Ectodermal cell (in vitro differentiated cells): Measurements from ENCODE around the gene SLC24A3.

Experiments
- H3K27ac ChIP-seq: 2 replicates; pipeline ENCODE4 v1.7.0; 2013; ENCODE audit warnings: mild to moderate bottlenecking, low read depth, low read length; ENCODE audit not compliant: insufficient read depth, poor library complexity, severe bottlenecking
- H3K27me3 ChIP-seq: 2 replicates; pipeline ENCODE4 v1.7.0; 2013; ENCODE audit warnings: mild to moderate bottlenecking, low read length; ENCODE audit not compliant: insufficient read depth, control insufficient read depth, poor library complexity, severe bottlenecking
- H3K36me3 ChIP-seq: one replicate; pipeline ENCODE4 v1.7.0; 2013; ENCODE audit warnings: low read length; ENCODE audit not compliant: control insufficient read depth, insufficient read depth
- H3K4me1 ChIP-seq: one replicate; pipeline ENCODE4 v1.7.0; 2013; ENCODE audit warnings: low read length; ENCODE audit not compliant: control insufficient read depth, insufficient read depth
- H3K4me3 ChIP-seq: 2 replicates; pipeline ENCODE4 v1.7.0; 2013; ENCODE audit warnings: low read depth, low read length, control low read depth; ENCODE audit not compliant: insufficient read depth
- H3K9me3 ChIP-seq: 2 replicates; pipeline ENCODE4 v1.7.0; 2013; ENCODE audit warnings: mild to moderate bottlenecking, low read length, moderate library complexity; ENCODE audit not compliant: control insufficient read depth
- WGBS, 2 experiments: methylation state at CpG; one replicate each; pipeline ENCODE4 v1.1.7; 2013; ENCODE audit warnings: missing lambda C conversion rate in 2 of 2; 5-methylcytosine and 5-hydroxymethylcytosine counted together

The SLC24A3 gene

DNA sequence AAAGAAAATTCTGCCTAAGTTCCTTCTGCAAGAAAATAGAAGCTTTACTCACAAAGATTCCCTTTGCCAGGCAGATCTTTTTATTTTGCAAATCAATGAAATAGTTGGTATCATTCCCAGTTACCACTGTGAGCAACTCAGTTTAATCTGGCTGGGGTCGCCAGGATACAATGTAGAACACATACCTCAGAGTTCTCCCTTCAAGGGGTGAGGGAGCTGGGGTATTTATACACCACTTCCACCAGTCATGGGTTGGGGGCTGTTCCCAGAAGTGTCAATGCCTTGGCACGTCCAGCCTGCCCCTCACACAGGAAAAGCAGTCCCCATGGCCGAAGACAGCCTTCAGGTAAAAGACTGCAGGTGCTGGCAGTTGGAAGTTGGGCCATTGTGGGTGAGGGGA lies 86.2 kb downstream of the SLC24A3 start:
- no peaks in the 10 kb centered on the region for H3K9me3 ChIP-seq
- no peaks in the 10 kb centered on the region for H3K36me3 ChIP-seq
- H3K27me3 ChIP-seq = no peaks in the 10 kb centered on the region
- 82 to 89% methylated on average over 2 to 3 of the region's 3 CpGs for WGBS, 2 experiments
- no peaks in the 10 kb centered on the region for H3K4me1 ChIP-seq
- H3K4me3 ChIP-seq = no peak overlapping the region
- no peak overlapping the region for H3K27ac ChIP-seq

DNA sequence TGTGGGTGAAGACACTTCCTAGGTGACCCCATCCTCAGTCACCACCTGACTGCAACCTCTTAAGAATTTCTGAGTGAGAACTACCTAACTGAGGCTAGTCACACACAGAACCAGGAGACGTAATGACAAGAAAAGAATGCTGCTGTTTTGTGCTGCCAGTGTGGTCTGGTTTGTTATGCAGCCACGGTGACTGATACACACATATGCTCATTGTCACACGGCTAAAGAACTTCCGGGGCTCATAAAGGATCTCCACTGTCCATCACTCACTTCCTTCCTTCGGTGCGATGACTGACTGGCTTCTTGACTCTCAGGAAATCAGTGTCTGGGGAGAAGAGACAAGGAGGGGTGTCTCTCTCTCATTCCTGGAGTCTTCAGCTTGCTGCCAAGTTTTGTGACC lies 88.0 kb downstream of the SLC24A3 start:
- Histone ChIP-seq H3K4me1 (no peaks in the 10 kb centered on the region), H3K27ac (no peak overlapping the region), H3K27me3 (no peaks in the 10 kb centered on the region), H3K36me3 (no peaks in the 10 kb centered on the region), H3K4me3 (no peak overlapping the region), H3K9me3 (no peaks in the 10 kb centered on the region)
- 95 to 98% methylated on average over 6 of the region's 6 CpGs for WGBS, 2 experiments

DNA sequence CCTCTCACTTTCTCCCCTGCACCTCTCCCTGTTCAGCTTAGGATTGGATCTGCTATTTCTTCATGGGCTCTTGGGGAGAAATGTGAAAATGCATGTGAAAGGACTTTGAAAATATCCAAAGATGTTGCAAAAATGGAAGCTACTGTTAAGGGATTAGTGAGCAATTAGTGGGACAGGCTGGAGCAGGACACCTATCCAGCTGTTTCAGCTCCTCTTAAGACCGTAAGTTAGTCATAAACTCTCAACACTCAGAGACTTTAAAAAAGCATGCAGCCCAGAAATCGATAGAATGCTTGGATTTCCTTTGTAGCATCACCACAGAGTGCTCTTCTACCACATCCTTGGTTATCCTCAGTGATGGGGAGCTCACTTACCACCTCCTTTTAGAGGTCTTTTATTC lies 88.7 kb downstream of the SLC24A3 start:
- WGBS, 2 experiments = 94 to 98% methylated on average over 2 of the region's 2 CpGs
- Histone ChIP-seq H3K9me3 (no peaks in the 10 kb centered on the region), H3K27ac (no peak overlapping the region)

DNA sequence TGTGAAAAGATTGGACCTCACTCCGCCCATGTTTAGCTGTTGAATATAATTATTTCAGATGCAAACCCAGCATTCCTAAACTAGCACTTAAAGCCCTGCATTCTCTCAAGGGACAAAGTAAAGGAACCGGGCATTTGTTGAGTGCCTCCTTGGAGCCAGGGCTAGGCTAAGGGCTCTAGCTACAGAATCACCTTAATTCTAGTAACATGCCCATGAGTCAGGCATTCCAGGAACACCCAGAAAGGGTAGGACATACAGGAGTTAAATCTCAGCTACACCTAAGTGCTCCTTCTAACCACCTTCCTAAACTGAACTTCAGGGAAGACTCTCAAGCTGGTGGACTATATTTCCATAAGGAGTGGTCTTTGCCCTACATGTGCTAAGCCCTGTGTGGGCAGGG lies 89.4 kb downstream of the SLC24A3 start:
- no peaks in the 10 kb centered on the region for H3K9me3 ChIP-seq
- H3K4me1 ChIP-seq = no peaks in the 10 kb centered on the region
- H3K27ac ChIP-seq = no peak overlapping the region
- no peaks in the 10 kb centered on the region for H3K36me3 ChIP-seq
- no peak overlapping the region for H3K4me3 ChIP-seq
- H3K27me3 ChIP-seq = no peaks in the 10 kb centered on the region
- WGBS, 2 experiments = 90 to 97% methylated on average over 2 of the region's 2 CpGs

More for the DNA sequence above, 88.7 kb downstream of the SLC24A3 start:
- Histone ChIP-seq H3K27me3 (no peaks in the 10 kb centered on the region), H3K36me3 (no peaks in the 10 kb centered on the region), H3K4me1 (no peaks in the 10 kb centered on the region), H3K4me3 (no peak overlapping the region)

DNA sequence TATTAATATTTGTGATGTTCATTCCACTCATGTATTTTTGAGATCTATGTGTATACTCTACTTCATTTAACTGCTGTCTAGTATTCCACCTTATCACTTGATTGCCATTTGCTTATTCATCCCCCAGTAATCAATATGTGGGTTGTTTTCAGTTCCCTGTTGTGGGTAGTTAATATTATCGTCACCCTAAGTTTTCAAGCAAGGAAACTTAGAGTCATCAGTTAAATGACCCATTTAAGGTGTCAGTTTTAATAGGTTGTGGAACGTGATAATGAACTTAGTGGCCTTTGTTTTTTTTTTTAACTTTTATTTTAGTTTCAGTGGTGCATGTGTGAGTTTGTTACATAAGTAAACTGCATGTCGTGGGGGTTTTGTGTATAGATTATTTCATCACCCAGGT lies 90.3 kb downstream of the SLC24A3 start:
- Histone ChIP-seq H3K27ac (no peak overlapping the region), H3K36me3 (no peaks in the 10 kb centered on the region), H3K4me3 (no peak overlapping the region), H3K27me3 (no peaks in the 10 kb centered on the region), H3K9me3 (no peaks in the 10 kb centered on the region), H3K4me1 (no peaks in the 10 kb centered on the region)
- 91 to 100% methylated on average over 2 of the region's 3 CpGs for WGBS, 2 experiments

DNA sequence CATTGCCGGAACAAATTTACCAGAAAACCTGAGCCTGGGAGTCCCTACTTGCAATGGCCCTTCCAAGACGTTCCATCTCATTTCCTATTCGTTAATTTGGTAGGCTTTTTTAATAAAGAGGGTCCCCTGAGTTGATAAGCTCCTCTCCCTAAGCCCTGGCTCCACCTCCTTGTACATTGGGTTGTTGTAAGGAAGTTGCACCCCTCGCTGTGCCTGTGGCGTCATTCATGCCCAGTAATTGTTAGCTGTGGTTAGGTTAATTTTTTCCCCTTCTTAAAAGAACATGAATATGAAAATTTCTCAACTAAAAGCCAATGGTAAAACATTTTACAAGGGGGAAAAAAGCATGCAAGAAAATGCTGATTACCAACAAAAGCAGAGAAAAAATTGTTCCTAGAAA lies 91.9 kb downstream of the SLC24A3 start:
- Histone ChIP-seq H3K27me3 (no peaks in the 10 kb centered on the region), H3K9me3 (no peaks in the 10 kb centered on the region), H3K4me1 (no peaks in the 10 kb centered on the region), H3K27ac (no peak overlapping the region), H3K4me3 (no peak overlapping the region), H3K36me3 (no peaks in the 10 kb centered on the region)
- 88 to 95% methylated on average over 3 of the region's 5 CpGs for WGBS, 2 experiments

DNA sequence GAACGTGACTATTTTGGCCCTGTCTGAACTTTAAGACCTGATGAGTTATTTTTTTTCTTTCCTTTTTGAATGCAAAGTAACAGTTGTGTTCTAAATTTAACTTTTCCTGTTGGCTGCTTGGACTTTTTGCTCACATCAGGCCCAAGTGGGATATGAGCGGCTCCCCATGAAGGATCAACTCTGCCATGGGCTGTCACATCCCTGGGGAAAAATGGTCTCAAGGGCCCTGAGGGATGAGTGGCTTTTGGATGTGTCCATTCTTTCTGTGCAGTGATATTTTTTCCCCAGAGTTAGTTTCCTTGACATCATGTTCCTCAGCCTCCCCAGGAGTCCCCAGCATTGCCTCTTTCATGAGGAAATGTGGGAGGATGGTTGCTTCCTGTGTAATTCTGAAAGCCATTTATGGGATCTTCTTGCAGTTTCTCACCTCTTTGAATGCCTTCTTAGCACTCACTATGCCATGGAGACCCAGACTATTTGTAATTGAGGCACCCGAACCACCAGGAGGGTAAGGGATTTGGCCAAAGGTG lies 92.5 kb downstream of the SLC24A3 start:
- 92 to 95% methylated on average over 3 of the region's 3 CpGs for WGBS, 2 experiments
- no peak overlapping the region for H3K27ac ChIP-seq
- no peaks in the 10 kb centered on the region for H3K36me3 ChIP-seq
- no peaks in the 10 kb centered on the region for H3K27me3 ChIP-seq
- no peaks in the 10 kb centered on the region for H3K9me3 ChIP-seq
- no peak overlapping the region for H3K4me3 ChIP-seq
- H3K4me1 ChIP-seq = no peaks in the 10 kb centered on the region

DNA sequence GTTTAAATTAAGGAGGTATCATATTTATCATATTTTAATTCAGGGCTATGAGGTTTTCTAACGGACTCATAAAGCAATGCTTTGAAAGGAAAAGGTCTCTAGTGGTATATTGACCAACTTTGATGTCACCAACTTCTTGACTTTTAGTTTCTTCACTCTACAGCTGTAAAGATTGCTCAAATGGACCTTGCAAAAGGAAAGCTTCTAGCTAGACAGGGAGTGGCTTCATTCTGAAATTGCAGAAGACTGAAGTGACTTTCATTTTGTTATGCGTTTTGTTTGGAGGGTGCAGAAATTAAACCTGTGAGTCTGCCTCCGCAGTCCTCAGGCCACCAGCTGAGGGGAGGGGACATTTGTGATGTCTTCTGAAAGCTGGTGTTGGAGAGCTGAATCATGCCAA lies 95.7 kb downstream of the SLC24A3 start:
- Histone ChIP-seq H3K27ac (no peak overlapping the region), H3K4me1 (no peaks in the 10 kb centered on the region), H3K36me3 (no peaks in the 10 kb centered on the region), H3K9me3 (no peaks in the 10 kb centered on the region), H3K27me3 (no peaks in the 10 kb centered on the region), H3K4me3 (no peak overlapping the region)
- 92 to 97% methylated on average over 3 of the region's 3 CpGs for whole genome bisulfite sequencing, 2 experiments

DNA sequence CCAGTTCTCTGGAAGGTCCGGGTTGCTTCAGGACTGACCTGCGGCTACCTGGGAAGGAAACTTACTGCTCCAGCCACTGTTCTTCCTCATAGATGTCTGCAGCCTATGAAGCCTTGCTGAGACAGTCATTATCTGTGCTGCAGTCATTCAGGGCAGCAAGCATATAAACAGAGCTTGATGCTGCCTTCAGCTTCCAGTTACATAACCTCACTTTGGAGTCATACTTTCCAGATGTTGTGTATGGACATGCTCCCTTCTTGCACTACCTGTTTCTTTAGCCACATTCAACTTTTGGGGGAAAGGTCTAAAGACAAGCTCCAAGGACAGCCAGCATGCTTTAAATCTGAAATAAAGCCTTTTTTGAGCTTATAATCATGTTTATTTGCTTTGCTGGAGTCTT lies 98.1 kb downstream of the SLC24A3 start:
- no peak overlapping the region for H3K27ac ChIP-seq
- no peaks in the 10 kb centered on the region for H3K27me3 ChIP-seq
- H3K4me3 ChIP-seq = no peak overlapping the region
- no peaks in the 10 kb centered on the region for H3K4me1 ChIP-seq
- no peaks in the 10 kb centered on the region for H3K36me3 ChIP-seq
- H3K9me3 ChIP-seq = no peaks in the 10 kb centered on the region
- 93 to 94% methylated on average over 2 of the region's 2 CpGs for WGBS, 2 experiments

DNA sequence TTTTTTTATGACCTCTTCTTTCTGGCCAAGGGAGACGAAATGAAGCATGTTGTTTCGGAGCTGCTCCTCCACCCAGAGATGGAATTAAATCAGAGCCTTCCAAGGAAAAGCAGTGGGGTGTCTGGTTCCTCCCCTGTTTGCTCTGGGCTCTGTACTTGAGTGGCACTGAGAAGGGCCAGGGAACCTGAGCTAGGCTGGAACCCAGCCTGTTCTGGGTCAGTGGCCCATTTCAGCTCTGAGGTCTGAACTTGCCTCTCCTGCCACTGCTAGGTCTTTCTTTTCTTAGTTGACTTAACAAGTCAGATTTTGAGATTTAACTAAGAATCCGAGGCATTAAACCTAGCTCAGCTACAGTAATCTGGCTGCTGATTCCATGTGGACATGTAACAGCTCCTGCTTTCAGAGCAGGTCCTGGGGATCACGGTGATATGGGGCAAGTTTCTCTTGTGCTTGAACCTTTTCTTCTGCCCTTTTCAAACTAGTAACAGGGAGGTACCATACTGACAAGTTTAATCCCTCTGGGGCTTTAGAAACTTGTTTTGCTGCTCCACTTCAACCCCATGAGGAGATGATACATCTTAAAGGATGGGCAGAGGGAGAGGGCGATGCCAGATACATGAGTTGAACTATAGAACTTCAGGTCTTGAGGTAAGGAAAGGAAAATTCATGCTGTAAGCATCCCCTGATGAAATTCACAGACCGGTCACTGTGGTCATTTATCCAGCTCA lies 101.1 kb downstream of the SLC24A3 start:
- 94 to 95% methylated on average over 6 of the region's 6 CpGs for WGBS, 2 experiments
- Histone ChIP-seq H3K4me3 (no peak overlapping the region), H3K27ac (no peak overlapping the region), H3K36me3 (no peaks in the 10 kb centered on the region), H3K27me3 (no peaks in the 10 kb centered on the region), H3K4me1 (peaks cover 3% of the 10 kb centered on the region), H3K9me3 (no peaks in the 10 kb centered on the region)
